HG03280 (cell line): Measurements from ENCODE around the gene CYB561D2.
A peak's percentile ranks its signal among the peaks of the same experiment; 100 is the strongest.

Source experiments
- ATAC-seq: cut with Tn5 transposase; IDR thresholded peaks from one replicate; pipeline ENCODE4 v1.9.1; 2021; ENCODE audit warnings: mild to moderate bottlenecking, moderate library complexity; ENCODE audit not compliant: unreplicated experiment

The CYB561D2 gene

GRCh38 chr3:50358911-50359759, 8.5 kb downstream of the CYB561D2 start, which contains the start of gene TMEM115:
Gene TMEM115, minus strand, starts transcription at chr3:50359521. Its CDS starts 458 bp downstream, at chr3:50359063.
- peak; percentile 98 for ATAC-seq

GRCh38 chr3:50359760-50360110, 9.1 kb downstream of the CYB561D2 start:
- ATAC-seq = peak; percentile 15

- no peak for ATAC-seq
Observed at GRCh38 chr3:50364573-50365079, 14.0 kb downstream of the CYB561D2 start.

- peak; percentile 91 for ATAC-seq
Observed at GRCh38 chr3:50365080-50365841, 14.6 kb downstream of the CYB561D2 start.

- ATAC-seq = no peak
Observed at GRCh38 chr3:50365842-50366220, 15.2 kb downstream of the CYB561D2 start.

- ATAC-seq = no peak
Observed at GRCh38 chr3:50369012-50369670, 18.5 kb downstream of the CYB561D2 start.

GRCh38 chr3:50370594-50370993, 19.9 kb downstream of the CYB561D2 start:
- ATAC-seq = no peak

- no peak for ATAC-seq
Observed at GRCh38 chr3:50371133-50371685, 20.5 kb downstream of the CYB561D2 start.

GRCh38 chr3:50372349-50372748, 21.7 kb downstream of the CYB561D2 start:
- no peak for ATAC-seq

- ATAC-seq = no peak
Observed at GRCh38 chr3:50373146-50374051, 22.7 kb downstream of the CYB561D2 start.

- no peak for ATAC-seq
Observed at GRCh38 chr3:50374363-50375257, 23.9 kb downstream of the CYB561D2 start.

- ATAC-seq = no peak
Observed at GRCh38 chr3:50375258-50375931, 24.7 kb downstream of the CYB561D2 start.

GRCh38 chr3:50378024-50378423, 27.4 kb downstream of the CYB561D2 start:
- no peak for ATAC-seq

- ATAC-seq = no peak
Observed at GRCh38 chr3:50378757-50379156, 28.1 kb downstream of the CYB561D2 start.

GRCh38 chr3:50380405-50381085, 29.9 kb downstream of the CYB561D2 start:
- ATAC-seq = no peak

- no peak for ATAC-seq
Observed at GRCh38 chr3:50381383-50381782, 30.7 kb downstream of the CYB561D2 start.

GRCh38 chr3:50382722-50383121, 32.1 kb downstream of the CYB561D2 start:
- no peak for ATAC-seq

GRCh38 chr3:50383750-50384149, 33.1 kb downstream of the CYB561D2 start:
- no peak for ATAC-seq
